Upper lobe of right lung (tissue), 1 donor: ENCODE measurements around the gene PPM1E. TPM values are rescaled to one million over a fixed set of nuclear protein-coding genes. Genes with fewer than 3 reads are reported as not detected.

ENCODE experiments used
- ATAC-seq: fragments of 200-7000 bp; cut with Tn5 transposase; one replicate; pipeline ENCODE4 v1.9.1; 2020; ENCODE audit warnings: mild to moderate bottlenecking, moderate library complexity
- DNase-seq: peaks from one replicate; pipeline ENCODE4 v3.0.0-alpha.2; 2020
- H3K27ac ChIP-seq: fragments of 200-600 bp; one replicate; pipeline ENCODE4 v1.8.0; 2022
- H3K27me3 ChIP-seq: fragments of 200-600 bp; one replicate; pipeline ENCODE4 v1.8.0; 2022; ENCODE audit warnings: mild to moderate bottlenecking
- H3K36me3 ChIP-seq: fragments of 200-600 bp; one replicate; pipeline ENCODE4 v1.8.0; 2022
- H3K4me1 ChIP-seq: fragments of 200-600 bp; one replicate; pipeline ENCODE4 v1.8.0; 2022
- H3K4me3 ChIP-seq: fragments of 200-600 bp; one replicate; pipeline ENCODE4 v1.8.0; 2022; ENCODE audit warnings: mild to moderate bottlenecking
- H3K9me3 ChIP-seq: fragments of 200-600 bp; one replicate; pipeline ENCODE4 v1.8.0; 2022
- CTCF ChIP-seq: fragments of 200-600 bp; IDR thresholded peaks from one replicate; pipeline ENCODE4 v1.8.0; 2022; ENCODE audit warnings: antibody characterized with exemption
- intact Hi-C: fragments of 100-400 bp; cut with DNase I; formaldehyde crosslinking; loops from one replicate; pipeline ENCODE4 v1.11.0; 2022
- total RNA-seq: library from RNA; stranded (reverse); fragmentation: NEBNext Ultra II Directional; extraction: Animal tissue kit (Norgen Biotek cat#: 25700); gene quantifications from one replicate; pipeline ENCODE4 v1.2.1, GENCODE V29; 2021
- donor health status: DM: no; HTN: yes; CAD: no; lungs with severe emphysema.

Gene PPM1E
- total RNA-seq, 1 donor from 2014 or later, result not detected

GRCh38 chr17:59010026-59010425 is 254.4 kb downstream of the PPM1E start:
- Histone ChIP-seq H3K27ac (no peak overlapping the region), H3K27me3 (no peaks in the 10 kb centered on the region), H3K4me3 (no peak overlapping the region), H3K9me3 (no peaks in the 10 kb centered on the region), H3K36me3 (peaks cover 59% of the 10 kb centered on the region), H3K4me1 (no peaks in the 10 kb centered on the region)
- ATAC-seq (no peak), DNase-seq (no peak)
- TF ChIP-seq CTCF, result no peak
- intact Hi-C loops, result no loop called here

- H3K27me3 ChIP-seq, result no peaks in the 10 kb centered on the region
- intact Hi-C loops, result no loop called here
- TF ChIP-seq CTCF, result no peak
- ATAC-seq (no peak), DNase-seq (no peak)
- H3K4me3 ChIP-seq, result no peak overlapping the region
- H3K9me3 ChIP-seq, result no peaks in the 10 kb centered on the region
- H3K36me3 ChIP-seq, result peaks cover 71% of the 10 kb centered on the region
- no peaks in the 10 kb centered on the region for H3K4me1 ChIP-seq
- H3K27ac ChIP-seq, result no peak overlapping the region
Measured at GRCh38 chr17:59011975-59012374, 256.3 kb downstream of the PPM1E start.

- ATAC-seq (no peak), DNase-seq (no peak)
- no peak for TF ChIP-seq CTCF
- H3K27ac ChIP-seq, result no peak overlapping the region
- peaks cover 35% of the 10 kb centered on the region for H3K36me3 ChIP-seq
- intact Hi-C loops, result no loop called here
- no peaks in the 10 kb centered on the region for H3K4me1 ChIP-seq
- no peaks in the 10 kb centered on the region for H3K9me3 ChIP-seq
- no peaks in the 10 kb centered on the region for H3K27me3 ChIP-seq
- H3K4me3 ChIP-seq, result no peak overlapping the region
Measured at GRCh38 chr17:59018019-59018418, 262.4 kb downstream of the PPM1E start.

- intact Hi-C loops, result no loop called here
- Histone ChIP-seq H3K36me3 (peaks cover 16% of the 10 kb centered on the region), H3K4me3 (no peak overlapping the region), H3K27ac (no peak overlapping the region), H3K9me3 (no peaks in the 10 kb centered on the region), H3K4me1 (peaks cover 9% of the 10 kb centered on the region), H3K27me3 (no peaks in the 10 kb centered on the region)
- no peak for TF ChIP-seq CTCF
- DNase-seq, result no peak
- ATAC-seq, result no peak
Measured at GRCh38 chr17:59024916-59025315, 269.3 kb downstream of the PPM1E start.

GRCh38 chr17:59026176-59026939 is 270.7 kb downstream of the PPM1E start:
- H3K36me3 ChIP-seq, result peaks cover 23% of the 10 kb centered on the region
- intact Hi-C loops, result no loop called here
- H3K9me3 ChIP-seq, result no peaks in the 10 kb centered on the region
- H3K4me1 ChIP-seq, result peaks cover 9% of the 10 kb centered on the region
- ATAC-seq (peak; percentile 60), DNase-seq (no peak)
- no peak overlapping the region for H3K27ac ChIP-seq
- no peak for TF ChIP-seq CTCF
- H3K27me3 ChIP-seq, result no peaks in the 10 kb centered on the region
- no peak overlapping the region for H3K4me3 ChIP-seq
